ENCODE data around the gene ATP8B2.

- TF ChIP-seq EP300 (IDR thresholded peaks at IDR 0.05) (no peak), POLR2AphosphoS5 (IDR thresholded peaks at IDR 0.05) (no peak), CTCF (IDR thresholded peaks at IDR 0.05) (no peak)
These were observed 29.7 kb upstream of the ATP8B2 start for GRCh38 chr1:154295408-154296235.

All from upper lobe of left lung (tissue), 4 donors.